ENCODE results near the gene PODXL2.
"Not testable (repeated sequence)": the region's sequence is repeated elsewhere in the genome, so short reads cannot be mapped to it uniquely, and the experiment has no call there.

The PODXL2 gene

DNA sequence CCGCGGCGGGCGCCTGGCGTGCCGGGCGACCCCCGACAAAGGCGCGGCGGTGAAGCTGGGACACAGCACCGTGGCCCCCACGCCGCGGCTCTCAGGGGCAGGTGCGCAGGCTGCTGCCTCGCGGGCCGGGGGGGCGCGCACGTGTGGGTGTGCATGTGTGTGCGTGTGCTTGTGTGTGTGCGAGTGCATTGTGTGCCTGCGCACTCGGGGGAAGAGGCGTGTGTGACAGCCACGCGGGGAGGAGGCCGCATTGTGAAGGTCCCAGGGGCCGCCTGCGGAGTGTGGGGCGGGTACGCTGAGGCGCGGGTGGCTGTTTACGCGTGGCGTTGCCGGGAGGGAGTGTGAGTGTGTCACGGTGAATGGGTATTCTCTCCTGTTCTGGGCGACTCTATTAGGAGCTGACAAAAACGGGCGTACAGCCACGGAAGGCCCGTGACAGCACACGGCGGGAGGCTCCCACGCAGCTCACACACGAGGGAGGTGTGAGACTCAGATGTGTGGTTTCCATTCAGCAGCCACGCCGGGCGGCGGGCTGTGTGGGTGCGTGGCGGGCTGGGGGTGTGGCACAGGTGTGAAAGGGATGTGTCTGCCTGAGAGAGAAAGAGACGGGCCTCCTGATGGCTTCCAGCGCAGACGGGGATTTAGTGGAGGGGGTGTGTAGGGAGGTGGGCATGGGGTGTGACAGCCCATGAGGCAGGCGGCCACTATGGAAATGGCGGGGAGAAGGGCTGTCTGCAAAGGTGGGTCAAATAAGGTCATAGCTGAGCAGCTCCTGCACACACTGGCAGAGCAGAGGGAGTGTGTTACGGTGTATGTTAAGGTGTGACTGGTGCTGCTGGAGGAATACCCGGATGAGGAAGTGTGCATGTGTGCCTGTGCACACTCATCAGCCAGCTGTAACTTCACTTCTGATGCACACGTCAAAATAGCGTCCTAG, 750 bp downstream of the PODXL2 start:
- FAIRE-seq: no peak

DNA sequence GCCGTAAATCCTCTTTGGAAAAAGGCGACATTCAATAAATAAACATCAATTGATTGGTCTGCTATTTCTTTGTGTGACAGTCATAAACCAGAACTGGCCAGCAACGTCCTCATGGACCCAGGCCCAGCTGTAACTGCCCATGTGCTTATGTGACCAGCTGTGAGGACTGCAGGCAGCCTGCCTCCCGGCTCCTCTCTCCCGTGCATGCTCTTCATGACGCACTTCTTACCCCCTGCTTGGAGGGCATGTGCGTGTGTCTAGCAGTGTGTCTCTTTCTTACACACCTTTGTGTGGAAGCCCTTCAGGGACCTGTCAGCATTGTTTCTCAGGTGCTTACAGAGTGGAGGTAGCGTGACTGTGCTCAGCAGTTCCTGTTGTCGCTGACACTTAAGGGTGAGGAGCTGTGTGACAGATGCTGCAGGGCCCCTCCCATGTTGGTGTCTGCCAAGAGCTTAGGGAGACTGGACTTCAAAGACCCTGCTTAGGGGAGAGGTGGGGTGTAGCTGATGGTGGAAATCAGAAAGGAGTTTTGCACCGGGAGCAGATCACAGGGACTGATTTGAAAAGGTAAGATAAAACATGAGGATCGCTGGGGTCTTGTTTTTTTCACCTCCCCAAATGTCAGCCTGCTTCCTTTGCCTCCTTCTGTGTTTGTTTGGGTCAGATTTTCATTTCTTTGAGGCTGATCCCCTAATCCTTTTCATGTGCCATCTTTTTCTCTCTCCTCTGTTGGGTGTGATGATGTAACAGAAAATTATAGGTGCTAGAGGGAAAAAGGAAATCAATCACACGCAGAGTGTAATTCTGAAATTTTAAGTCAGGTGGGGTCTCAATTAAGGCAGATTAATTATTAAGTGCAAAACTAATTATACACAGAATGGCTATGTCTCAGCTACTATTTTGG, 2.1 kb downstream of the PODXL2 start:
- FAIRE-seq: no peak

DNA sequence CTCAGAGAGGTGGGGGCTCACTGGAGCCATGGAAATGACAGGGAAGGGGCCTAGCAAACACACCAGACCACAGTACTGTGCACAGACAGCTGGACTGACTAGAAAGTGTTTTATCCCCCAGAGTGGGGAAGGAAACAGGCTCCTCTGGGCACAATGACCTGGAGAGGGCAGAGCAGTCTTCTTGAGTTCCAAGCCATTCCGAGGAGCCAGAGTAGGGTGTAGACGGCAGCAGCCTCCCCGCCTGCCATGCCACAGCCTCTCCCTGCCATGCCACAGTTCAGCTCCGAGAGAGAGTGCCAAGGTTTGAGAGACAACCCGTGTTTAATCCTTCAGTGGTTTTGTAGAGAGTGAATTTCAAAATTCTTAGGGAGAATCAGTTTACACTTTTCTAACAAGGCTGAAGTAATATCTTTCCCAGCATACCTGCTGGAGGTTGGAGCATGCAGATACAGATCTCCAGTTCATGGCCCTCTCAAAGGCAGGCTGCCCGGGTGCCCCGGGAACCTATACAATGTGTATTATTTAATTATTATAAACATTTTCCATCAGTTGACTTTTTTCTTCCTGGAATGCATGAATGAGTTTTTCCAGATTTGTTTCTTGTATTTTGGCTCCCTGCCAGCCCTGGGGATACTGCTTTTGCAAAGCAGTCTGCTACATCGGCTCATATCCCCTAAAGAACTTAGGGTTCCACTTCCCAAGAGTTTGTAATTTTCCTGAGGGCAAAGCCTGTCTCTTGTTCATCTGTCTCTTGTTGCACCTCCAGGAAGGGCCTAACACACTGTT, 3.2 kb downstream of the PODXL2 start:
- no peak for FAIRE-seq

DNA sequence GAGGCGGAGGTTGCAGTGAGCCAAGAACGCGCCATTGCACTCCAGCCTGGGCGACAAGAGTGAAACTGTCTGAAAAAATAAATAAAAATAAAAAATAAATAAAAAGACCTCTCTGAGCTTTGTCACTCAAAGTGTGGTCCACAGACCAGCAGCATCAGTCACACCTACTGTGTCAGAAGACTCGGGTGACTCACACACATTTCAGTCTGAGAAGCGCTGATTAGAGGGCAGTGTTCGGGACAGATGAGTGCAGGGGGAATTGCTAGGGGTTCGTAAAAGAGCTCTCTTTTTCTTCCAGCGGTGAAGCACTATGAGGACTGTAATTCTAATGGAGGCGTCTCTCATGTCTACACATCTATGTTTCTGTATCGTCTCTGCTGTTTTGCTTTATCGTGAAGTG, 5.7 kb downstream of the PODXL2 start:
- no peak for FAIRE-seq

DNA sequence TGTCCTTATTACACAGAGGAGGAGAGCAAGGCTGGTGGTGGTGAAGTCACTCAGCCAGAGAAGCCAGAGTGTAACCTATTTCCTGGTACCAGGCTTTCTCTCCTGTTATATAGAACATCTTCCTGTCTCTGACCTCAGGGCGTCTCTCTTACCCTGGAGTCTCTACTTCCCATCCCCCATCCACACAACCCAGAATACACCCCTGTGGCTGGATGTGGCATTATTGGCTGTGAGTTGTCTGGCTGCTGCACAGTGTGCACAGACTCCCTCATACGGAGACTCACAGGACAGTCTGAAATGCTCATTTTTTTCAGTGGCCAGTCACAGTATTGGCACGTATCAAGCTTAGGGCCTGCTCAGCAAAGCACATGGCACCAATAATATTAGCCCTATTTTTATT, 8.6 kb downstream of the PODXL2 start:
- FAIRE-seq: no peak

DNA sequence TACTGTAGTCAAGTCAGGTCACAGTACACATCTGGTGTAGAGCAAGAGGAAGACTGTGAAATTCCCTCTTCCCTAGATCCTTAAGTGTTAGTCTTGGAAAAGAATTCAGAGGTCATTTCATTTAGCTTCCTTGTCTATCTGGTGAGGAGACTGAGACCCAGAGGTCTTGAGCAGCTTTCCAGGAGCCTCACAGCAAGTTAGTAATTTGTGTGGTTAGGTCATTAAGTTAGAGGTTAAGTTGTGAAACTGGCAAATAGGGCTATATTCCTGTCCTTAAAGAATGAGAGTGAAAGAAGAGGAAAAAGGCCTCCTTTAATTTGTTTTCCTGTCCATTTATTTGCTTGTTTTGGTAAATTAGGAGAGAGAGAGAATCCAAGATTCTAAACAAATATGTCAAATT, 9.0 kb downstream of the PODXL2 start:
- FAIRE-seq: no peak

DNA sequence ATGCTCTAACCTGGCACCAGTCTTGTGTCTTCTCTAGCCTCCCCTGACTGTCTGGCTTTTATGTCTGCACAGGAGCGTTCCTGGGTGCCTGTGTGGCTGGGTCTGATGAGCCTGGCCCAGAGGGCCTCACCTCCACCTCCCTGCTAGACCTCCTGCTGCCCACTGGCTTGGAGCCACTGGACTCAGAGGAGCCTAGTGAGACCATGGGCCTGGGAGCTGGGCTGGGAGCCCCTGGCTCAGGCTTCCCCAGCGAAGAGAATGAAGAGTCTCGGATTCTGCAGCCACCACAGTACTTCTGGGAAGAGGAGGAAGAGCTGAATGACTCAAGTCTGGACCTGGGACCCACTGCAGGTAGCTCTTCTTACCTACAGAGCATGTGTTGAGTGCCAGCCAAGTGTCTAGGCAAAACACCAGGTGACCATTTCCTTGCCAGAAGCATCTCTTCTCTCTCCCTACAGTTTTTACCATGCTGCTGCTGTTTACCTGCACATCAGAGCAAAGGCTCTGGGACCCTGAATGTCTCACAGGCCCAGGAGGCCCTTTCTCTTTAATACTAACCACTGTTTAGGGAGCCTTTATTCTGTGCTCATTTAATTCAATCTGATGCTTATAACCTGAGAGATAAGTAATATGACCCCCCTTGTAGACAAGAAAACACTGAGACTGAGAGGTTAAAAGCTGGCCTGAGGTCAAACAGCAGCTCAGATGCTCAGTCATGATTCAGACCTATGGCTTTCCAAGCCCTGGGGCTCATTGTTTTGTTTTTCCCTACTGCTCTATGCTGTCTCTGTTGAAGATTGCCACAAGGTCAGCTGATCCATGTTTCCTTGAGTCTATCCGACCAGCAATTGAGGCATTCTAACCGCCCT, 10.4 kb downstream of the PODXL2 start:
- FAIRE-seq: no peak

DNA sequence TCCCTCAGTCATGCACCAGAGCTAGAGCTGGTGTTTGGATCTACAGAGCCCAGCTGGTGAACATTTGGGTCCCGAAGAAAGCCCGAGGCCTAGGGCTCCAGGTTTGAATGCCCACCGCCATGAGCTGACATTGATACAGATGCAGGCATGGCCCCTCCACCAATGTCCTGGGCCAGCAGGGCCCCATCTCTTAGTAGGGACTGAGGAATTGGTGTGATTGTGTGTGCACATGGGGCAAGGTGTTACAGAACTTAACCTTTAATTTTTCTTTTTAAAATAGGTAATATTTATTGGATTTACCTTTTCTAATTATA, 11.0 kb downstream of the PODXL2 start:
- FAIRE-seq: no peak

DNA sequence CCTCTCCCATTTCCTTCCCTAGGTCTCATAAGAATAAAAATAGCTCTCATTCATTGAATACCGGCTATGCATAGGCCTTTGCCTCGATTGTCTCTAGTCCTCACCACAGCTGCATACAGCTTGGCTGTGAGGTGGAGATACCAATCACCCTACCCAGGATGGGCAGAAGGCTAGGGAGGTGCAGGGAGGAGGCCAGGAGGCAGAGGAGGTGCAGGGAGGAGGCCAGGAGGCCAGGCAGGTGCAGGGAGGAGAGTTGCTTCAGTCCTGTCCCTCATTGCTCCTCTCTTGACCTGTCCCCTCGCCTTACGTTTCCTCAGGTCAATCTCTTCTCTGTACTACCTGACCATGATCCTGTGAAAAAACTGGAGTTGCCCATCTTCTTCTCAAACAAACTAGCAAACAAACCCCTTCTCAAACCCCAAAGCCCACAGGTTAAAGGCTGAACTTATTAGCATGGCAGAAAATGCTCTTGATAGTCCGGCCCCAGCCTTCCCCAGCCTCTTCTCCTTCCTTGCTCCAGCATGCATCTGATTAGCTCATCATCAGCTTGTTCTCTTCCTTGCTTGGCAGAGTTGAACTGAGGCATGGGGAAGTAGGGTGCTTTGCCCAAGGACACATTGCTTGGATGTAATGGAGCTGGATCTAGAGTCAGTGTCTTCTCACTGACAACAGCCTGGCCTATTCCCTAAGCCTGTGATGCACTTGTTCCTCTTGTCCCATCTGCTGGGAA, 15.8 kb downstream of the PODXL2 start:
- no peak for FAIRE-seq

DNA sequence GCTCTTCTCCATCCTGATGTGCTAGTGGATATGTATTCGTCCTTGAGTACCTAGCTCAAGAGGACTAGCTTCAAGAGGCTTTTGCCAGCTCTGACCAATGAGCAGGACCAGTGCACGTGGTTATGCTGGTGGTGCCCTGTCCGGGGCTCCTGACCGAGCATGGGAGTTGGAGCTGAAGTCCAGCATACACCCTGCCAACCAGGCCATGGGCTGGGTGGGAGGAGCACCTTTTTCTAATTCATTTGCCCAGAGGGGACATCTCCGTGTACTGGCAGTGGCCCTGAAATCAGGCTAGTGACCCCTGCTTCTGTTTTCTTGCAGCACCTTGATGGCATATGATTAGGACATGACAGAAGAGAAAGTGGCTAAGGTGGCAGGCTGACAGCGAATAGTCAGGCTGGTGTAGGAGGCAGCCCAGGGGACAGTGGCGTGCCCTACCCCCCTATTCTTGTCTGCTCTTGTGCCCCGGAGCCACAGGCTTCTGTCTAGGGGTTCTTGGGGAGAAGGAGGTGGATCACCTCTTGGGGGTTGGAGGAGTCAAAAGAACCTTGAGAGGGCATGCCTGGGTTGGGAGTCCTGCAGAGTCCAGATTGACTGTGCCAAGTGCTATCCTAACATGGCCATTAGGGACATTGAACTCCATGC, 16.5 kb downstream of the PODXL2 start:
- FAIRE-seq: no peak

DNA sequence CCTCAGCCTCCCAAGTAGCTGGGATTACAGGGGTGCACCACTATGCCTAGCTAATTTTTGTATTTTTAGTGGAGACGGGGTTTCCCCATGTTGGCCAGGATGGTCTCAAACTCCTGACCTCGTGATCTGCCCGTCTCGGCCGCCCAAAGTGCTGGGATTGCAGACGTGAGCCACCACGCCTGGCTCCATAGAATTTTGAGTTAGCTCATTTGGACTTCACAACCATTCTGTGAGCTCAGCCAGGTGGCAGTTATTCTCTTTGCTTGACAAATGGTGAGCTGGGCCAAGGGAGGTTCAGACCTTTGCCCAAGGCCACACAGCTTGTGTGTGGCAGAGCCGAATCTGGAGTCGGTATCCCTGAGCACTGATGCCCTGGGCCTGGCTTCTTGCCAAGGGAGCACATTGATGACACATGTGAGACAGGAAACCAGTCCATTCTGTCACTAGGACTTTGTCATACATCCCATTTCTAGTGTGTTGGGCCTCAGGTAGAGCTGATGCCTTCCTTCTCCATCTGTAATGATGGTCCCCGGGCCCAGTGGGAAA, 17.6 kb downstream of the PODXL2 start:
- no peak for FAIRE-seq

DNA sequence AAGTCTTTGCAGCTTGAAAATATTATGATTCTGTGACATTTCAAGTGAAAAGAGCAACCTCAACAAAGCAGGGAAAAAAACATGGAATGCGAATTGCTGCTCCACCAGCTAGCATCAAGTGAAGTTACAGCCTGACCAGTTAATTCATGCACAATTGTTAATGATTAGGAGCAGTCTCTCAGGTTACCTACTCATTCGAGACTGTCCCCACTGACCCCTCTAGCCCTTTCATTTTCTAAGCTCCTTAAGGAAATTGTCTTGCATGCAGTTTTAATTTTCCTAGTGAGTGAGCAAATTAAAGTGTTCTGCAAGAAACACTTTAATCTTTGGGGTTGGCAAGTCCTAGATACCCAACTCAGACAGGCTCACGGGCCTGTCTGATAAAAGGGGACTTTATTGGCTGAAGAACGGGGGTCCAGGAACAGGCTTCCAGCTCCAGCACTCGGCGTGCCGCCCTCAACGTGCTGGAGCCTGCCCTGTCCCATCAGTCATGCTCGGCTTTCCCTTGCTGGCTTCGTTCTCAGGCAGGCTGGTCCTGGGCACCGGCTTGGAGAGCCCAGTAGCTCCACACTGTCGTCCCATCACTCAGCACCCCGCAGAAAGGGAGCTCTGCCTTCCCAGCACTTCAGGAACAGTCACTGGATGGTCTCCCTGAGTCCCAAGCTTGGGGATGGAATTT, 18.3 kb downstream of the PODXL2 start:
- no peak for FAIRE-seq

DNA sequence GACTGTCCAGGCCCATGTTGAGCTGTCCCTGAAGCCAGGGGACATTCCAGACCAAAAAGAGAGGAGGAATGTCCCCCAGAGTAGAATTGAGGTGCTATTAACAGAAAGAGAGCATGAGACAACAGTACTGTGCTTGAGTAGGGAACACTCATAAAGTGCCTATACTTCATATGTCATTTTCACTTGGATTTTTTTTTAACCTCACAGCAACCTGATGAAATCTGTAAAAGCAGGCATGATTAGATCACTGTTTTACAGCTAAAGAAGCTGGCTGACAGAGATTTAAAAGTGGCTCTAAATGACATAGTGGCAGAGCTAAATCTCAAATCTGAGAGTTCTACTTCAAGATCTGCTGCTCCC, 18.8 kb downstream of the PODXL2 start:
- FAIRE-seq: no peak

DNA sequence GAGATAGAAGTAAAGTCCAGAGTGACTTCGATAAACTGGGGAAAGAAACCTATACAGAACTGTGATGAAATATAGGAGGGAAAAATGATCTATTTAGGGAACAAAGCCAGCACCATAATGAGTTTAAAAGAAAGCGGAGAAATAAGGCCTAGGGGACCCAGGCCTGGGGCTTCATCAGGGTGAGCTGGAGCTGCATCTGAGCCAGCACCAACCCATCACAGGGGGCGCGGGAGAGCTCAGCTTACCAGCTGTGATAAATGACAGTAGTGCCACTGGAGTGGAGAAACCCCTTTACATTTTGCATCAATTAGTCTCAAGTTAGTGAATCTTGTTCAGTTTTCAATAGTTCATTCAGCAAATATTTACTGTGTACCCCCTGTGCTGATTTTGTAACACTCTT, 21.3 kb downstream of the PODXL2 start:
- FAIRE-seq: no peak

DNA sequence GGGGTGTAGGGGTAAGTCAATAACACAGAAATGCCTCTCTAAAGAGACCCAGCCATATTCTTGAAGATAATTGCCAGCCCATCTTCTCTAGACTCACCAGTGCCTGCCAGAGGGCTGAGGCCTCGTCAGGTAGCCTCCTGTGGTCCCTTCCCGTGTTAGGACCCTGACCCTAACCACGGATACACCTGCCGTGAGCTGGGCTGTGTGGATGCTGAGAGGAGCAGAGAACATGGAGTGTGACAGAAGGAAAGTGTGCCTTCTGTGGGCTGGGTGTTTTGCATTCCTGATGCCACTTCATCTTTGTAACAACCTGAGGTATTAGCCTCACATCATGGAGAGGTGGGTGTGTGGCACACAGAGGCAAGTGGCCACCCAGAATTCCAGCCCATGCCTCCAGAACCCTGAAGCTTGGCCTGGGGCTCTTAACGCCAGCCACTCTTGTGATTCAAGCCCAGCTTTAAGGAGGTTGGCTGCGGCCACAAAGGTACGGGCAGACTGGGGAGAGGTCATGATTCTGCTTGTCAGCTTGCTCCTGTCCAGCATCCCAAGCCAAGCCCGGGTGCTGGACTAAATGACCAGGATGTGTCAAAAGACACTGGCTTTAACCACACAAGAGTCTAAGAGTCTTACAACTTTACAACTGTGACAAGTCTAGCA, 22.7 kb downstream of the PODXL2 start:
- no peak for FAIRE-seq

DNA sequence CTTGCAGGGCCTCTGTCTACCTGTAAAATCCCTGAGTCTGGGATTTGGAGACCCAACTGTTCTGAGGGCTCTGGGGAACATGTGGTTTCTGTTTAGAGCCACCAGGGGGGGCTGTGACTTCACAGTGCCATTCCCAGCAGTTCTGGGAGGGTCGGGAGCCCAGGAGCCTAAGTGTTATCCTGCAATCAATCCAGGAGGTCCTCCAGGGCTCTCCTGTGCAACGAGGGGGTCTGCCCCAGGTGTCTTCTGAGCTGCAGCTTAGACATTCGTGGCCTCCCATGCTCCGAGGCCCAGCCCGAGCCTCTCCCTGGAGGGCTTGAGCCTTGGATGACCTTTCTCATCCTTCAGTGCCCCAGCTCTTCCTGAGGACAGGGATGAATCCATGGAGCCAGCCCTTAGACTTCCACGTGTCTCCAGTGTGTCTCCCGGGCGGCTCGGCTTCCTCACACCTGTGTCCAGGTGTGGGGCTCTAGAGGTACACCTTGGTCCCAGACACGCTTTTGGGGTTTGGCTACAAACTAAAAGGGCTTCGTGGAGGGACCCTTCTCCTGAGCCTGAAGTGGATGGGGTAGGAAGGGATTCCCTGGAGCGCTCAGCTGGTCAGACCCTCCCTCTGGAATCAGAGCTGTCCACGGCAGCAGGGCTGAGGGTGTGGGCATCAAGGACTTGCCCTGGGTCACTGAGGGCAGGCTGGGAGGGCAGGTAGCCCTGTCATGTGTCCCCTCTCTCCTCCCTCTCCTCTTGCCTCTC, 23.4 kb downstream of the PODXL2 start:
- no peak for FAIRE-seq

DNA sequence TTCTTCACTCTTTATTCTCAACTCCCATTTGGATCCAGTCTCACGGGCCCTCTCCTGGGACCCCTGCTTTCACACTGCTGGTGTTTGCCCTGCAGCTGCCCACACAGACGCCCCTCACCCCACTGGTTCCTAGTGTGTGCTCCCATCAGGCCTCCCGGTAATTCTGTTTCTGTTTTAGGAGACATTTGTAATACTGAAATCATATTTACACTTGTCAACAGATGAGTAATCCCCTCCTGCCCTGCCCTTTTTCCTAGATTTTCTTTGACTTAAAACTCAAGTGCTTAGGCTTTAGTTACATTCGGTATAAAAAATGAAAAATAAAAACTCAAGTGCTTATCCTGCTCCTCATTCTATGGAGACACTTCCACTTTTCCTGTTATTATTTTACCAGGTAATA, 25.4 kb downstream of the PODXL2 start:
- no peak for FAIRE-seq

DNA sequence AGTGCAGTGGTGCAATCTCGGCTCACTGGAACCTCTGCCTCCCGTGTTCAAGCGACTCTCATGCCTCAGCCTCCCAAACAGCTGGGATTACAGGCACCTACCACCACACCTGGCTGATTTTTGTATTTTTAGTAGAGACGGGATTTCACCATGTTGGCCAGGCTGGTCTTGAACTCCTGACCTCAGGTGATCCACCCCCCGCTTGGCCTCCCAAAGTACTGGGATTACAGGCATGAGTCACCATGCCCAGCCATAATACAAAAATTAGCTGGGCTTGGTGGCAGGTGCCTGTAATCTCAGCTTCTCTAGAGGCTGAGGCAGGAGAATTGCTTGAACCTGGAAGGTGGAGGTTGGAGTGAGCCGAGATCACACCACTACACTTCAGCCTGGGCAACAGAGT, 26.0 kb downstream of the PODXL2 start:
- FAIRE-seq: not testable (repeated sequence)

DNA sequence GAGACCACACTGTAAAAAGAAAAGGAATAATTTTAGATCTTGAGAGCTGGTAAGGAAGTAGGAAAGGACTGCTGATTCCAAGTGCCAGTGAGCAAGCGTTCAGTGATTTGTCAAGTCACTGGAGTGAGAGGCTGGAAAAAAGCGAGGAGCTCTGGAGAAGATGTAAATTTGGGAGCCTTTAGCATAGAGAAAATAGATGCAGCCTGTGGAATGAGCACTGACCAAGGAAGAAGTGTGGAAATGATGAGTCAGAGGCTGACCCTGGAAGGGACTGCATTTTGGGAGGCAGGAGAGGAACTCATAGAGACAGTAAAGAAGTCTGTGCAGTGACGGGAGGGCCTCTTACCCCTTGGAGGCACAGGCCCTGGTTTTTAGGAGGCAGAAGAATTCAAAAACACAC, 26.7 kb downstream of the PODXL2 start:
- no peak for FAIRE-seq

Data from endometrium (tissue), 2 donors.